Memory B cell (primary cell): ENCODE results near the gene PPP1R12A.

Experiments
- ATAC-seq: fragments of 150-1000 bp; cut with Tn5 transposase; 2 replicates; pipeline ENCODE4 v1.10.0; 2021; ENCODE audit warnings: low read depth, mild to moderate bottlenecking, moderate library complexity
- DNase-seq, 2 donors: peaks; one replicate each; pipeline ENCODE4 v3.0.0; 2022; ENCODE audit warnings: low spot score in 2 of 2
- H3K27ac Mint-ChIP-seq: one replicate; pipeline ENCODE4 v1.8.0; 2022; ENCODE audit warnings: mild to moderate bottlenecking, moderate library complexity, mixed read lengths
- H3K27me3 Mint-ChIP-seq: one replicate; pipeline ENCODE4 v1.8.0; 2022; ENCODE audit warnings: mixed read lengths
- H3K36me3 Mint-ChIP-seq: one replicate; pipeline ENCODE4 v1.8.0; 2022; ENCODE audit warnings: mild to moderate bottlenecking, mixed read lengths
- H3K4me1 Mint-ChIP-seq: one replicate; pipeline ENCODE4 v1.8.0; 2022; ENCODE audit warnings: mixed read lengths
- H3K4me3 Mint-ChIP-seq: one replicate; pipeline ENCODE4 v1.8.0; 2022; ENCODE audit warnings: mild to moderate bottlenecking, moderate library complexity, mixed read lengths
- H3K9me3 Mint-ChIP-seq: one replicate; pipeline ENCODE4 v1.8.0; 2022; ENCODE audit warnings: mixed read lengths

Gene PPP1R12A

DNA sequence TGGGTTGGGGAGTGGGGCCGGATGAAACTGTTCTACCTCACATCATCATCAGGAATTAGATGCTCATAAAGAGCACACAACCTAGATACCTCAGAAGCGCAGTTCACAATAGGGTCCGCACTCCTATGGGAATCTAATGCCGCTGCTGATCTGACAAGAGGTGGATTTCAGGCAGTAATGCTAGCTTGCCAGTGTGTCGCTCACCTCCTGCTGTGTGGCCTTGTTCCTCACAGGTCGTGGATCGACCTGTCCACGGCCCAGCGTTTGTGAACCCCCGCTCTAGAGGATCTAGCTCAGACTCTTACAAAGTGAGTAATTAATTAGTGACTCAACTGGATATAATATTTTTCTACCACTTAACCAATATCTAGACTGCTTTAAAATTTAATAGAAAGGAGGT is 5.8 kb downstream of the PPP1R12A start:
- Mint-ChIP-seq H3K36me3 (peaks cover 5% of the 10 kb centered on the region), H3K4me3 (no peak overlapping the region), H3K4me1 (peaks cover 37% of the 10 kb centered on the region), H3K27me3 (no peaks in the 10 kb centered on the region), H3K9me3 (no peaks in the 10 kb centered on the region), H3K27ac (no peak overlapping the region)
- DNase-seq (no peak), ATAC-seq (no peak)

DNA sequence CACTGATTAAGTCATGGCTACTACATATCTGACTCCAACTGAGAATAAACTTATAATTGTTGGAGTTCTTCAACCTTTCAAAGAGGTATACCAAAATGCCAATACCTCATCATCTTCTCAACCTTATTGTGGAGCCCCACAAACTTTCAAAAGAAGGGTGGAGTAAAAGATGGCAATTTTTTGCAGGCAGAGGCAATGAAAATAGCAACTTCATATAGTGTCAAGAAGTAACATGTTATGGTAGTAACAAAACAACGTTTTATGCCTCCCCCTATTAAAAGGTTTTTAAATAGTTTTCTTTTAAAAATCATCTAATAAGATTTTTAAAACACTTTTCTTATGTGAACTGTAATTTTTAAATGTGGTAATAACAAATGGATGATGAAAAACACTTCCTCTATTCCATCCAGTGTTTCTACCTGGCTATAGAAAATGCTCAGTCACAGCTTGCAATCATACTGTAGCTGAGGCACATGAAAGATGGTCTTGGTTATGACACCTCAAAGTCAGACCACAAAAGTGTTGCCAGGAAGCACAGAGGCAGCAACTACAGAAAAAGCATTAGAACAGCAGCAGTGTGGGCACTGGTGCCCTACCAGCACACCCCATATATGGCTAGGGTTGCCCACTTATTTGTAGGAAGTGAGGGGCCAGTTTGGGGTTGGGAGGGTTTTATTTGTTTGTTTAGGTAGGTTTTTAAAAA is 7.0 kb downstream of the PPP1R12A start:
- Mint-ChIP-seq H3K27me3 (no peaks in the 10 kb centered on the region), H3K27ac (peak overlapping the region; percentile 38), H3K9me3 (no peaks in the 10 kb centered on the region), H3K4me1 (peaks cover 29% of the 10 kb centered on the region), H3K4me3 (no peak overlapping the region), H3K36me3 (peaks cover 5% of the 10 kb centered on the region)
- ATAC-seq (peak; percentile 85), DNase-seq (no peak)

- H3K9me3 Mint-ChIP-seq, result no peaks in the 10 kb centered on the region
Measured at GRCh38 chr12:79926951-79927350, 7.9 kb downstream of the PPP1R12A start.

GRCh38 chr12:79925492-79925891 is 9.4 kb downstream of the PPP1R12A start:
- Mint-ChIP-seq H3K9me3 (no peaks in the 10 kb centered on the region), H3K36me3 (peaks cover 9% of the 10 kb centered on the region), H3K4me3 (no peak overlapping the region), H3K27ac (no peak overlapping the region), H3K4me1 (peaks cover 30% of the 10 kb centered on the region), H3K27me3 (no peaks in the 10 kb centered on the region)
- DNase-seq, result no peak
- no peak for ATAC-seq

More at GRCh38 chr12:79926951-79927350, 7.9 kb downstream of the PPP1R12A start:
- Mint-ChIP-seq H3K27me3 (no peaks in the 10 kb centered on the region), H3K36me3 (peaks cover 8% of the 10 kb centered on the region), H3K4me3 (no peak overlapping the region), H3K4me1 (peaks cover 25% of the 10 kb centered on the region), H3K27ac (no peak overlapping the region)
- ATAC-seq (no peak), DNase-seq (no peak)

DNA sequence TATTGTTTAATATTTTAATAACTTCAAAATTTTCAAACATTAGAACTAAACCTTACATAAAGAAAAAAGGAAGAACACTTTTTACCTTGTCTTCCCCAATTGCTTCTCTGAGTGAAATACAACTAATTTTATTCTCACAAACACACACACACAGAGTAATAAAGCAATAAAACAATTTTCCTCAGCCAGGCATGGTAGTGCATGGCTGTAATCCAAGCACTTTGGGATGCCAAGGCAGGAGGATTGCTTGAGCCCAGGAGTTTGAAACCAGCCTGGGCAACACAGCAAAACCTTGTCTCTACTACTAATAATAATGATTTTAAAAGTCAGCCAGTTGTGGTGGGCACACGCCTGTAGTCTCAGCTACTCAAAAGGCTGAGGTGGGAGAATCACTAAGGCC is 13.1 kb downstream of the PPP1R12A start:
- Mint-ChIP-seq H3K4me1 (peaks cover 33% of the 10 kb centered on the region), H3K36me3 (peaks cover 10% of the 10 kb centered on the region), H3K9me3 (no peaks in the 10 kb centered on the region), H3K27me3 (no peaks in the 10 kb centered on the region), H3K4me3 (no peak overlapping the region), H3K27ac (peak overlapping the region; percentile 52)
- DNase-seq (no peak), ATAC-seq (no peak)

GRCh38 chr12:79920421-79921238 is 14.3 kb downstream of the PPP1R12A start:
- peaks cover 36% of the 10 kb centered on the region for H3K4me1 Mint-ChIP-seq
- peaks cover 17% of the 10 kb centered on the region for H3K36me3 Mint-ChIP-seq
- no peak overlapping the region for H3K4me3 Mint-ChIP-seq
- no peaks in the 10 kb centered on the region for H3K27me3 Mint-ChIP-seq
- no peak overlapping the region for H3K27ac Mint-ChIP-seq
- DNase-seq (no peak), ATAC-seq (peak; percentile 50)
- no peaks in the 10 kb centered on the region for H3K9me3 Mint-ChIP-seq

DNA sequence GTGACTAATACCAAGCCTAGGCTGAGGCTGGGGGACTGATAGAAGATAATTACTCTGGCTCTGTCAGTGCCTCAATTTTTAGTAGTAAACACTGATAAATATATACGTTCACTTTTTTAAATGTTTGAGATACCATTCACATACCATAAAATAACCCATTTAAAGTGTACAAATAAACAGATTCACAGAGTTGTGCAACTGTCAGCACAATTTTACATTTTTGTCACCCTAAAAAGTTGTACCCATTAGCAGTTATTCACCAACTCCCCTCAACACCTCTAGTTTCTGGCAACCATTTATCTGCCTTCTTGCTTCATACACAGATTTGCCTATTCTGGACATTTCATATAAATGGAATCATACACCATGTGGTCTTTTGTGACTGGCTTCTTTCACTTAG is 15.1 kb downstream of the PPP1R12A start:
- ATAC-seq, result no peak
- Mint-ChIP-seq H3K9me3 (no peaks in the 10 kb centered on the region), H3K36me3 (peaks cover 17% of the 10 kb centered on the region), H3K4me3 (no peak overlapping the region), H3K27ac (no peak overlapping the region), H3K4me1 (peaks cover 35% of the 10 kb centered on the region), H3K27me3 (no peaks in the 10 kb centered on the region)
- no peak for DNase-seq

GRCh38 chr12:79916826-79917225 is 18.1 kb downstream of the PPP1R12A start:
- Mint-ChIP-seq H3K27ac (no peak overlapping the region), H3K4me1 (peaks cover 41% of the 10 kb centered on the region), H3K9me3 (no peaks in the 10 kb centered on the region), H3K27me3 (no peaks in the 10 kb centered on the region), H3K4me3 (no peak overlapping the region), H3K36me3 (peaks cover 17% of the 10 kb centered on the region)
- DNase-seq (no peak), ATAC-seq (no peak)

GRCh38 chr12:79911889-79912656 is 22.8 kb downstream of the PPP1R12A start:
- H3K27ac Mint-ChIP-seq, result peak overlapping the region; percentile 35
- H3K27me3 Mint-ChIP-seq, result no peaks in the 10 kb centered on the region
- no peak overlapping the region for H3K4me3 Mint-ChIP-seq
- ATAC-seq, result no peak
- no peak for DNase-seq
- H3K4me1 Mint-ChIP-seq, result peaks cover 29% of the 10 kb centered on the region
- no peaks in the 10 kb centered on the region for H3K9me3 Mint-ChIP-seq
- H3K36me3 Mint-ChIP-seq, result peaks cover 10% of the 10 kb centered on the region

DNA sequence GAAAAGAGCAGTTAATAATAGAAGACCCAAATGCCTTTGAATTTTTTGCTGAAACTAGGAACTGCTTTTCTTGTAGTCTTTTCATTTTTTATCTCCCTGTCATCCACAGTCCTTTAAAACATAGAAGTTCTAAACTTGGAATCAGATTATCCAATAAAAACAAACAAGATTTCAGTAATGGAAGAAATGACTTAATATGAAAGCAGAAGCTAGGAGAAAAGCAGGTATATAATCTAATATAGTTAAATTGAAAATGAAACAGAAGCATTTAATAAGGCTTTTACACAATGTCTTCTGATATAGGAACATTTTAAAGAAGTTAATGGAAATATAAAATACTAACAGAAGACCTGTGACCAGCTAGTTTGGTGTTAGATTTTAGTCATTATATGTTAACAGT is 26.5 kb downstream of the PPP1R12A start:
- DNase-seq (no peak), ATAC-seq (no peak)
- Mint-ChIP-seq H3K4me3 (no peak overlapping the region), H3K36me3 (peaks cover 4% of the 10 kb centered on the region), H3K27ac (peak overlapping the region; percentile 17), H3K27me3 (no peaks in the 10 kb centered on the region), H3K9me3 (no peaks in the 10 kb centered on the region), H3K4me1 (peaks cover 23% of the 10 kb centered on the region)

DNA sequence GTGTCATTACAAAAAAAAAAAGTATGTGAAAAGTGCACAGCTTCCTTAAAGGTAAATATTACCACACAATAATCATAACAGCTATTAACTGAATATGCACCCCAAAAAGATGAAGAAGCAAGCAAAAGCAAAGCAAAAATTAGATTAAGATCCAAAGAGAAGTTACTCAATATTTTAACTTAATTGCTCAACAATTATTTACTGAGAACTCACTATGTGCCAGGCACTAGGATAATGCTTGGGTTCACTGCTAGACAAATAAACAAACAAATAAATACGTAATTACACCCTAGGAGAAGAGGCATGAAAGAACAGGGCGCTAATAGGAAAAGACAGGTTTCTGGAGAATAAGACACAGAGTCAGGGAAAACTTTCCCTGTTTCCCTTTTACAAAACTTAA is 33.4 kb downstream of the PPP1R12A start:
- DNase-seq, result no peak
- peak overlapping the region; percentile 25 for H3K27ac Mint-ChIP-seq
- peaks cover 7% of the 10 kb centered on the region for H3K36me3 Mint-ChIP-seq
- H3K9me3 Mint-ChIP-seq, result no peaks in the 10 kb centered on the region
- peaks cover 38% of the 10 kb centered on the region for H3K4me1 Mint-ChIP-seq
- no peak for ATAC-seq
- no peak overlapping the region for H3K4me3 Mint-ChIP-seq
- H3K27me3 Mint-ChIP-seq, result no peaks in the 10 kb centered on the region

DNA sequence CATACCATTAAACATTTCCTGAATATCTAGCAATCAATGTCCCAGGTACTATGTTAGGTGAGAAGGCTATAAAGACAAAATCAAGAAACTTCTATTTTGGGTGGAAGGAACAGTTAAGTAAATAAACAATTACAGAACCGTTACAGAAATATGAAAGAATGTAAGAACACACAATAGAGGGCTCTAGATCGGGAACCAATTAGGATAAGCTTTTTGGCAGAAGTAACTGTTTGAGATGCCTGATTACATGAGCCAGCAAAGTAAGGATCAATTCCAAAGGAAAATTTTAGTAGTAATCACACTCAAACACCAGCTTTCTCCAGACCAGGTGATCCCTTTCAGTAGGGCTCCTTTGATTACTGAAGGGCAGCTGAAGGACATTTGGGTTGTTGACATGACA is 33.9 kb downstream of the PPP1R12A start:
- Mint-ChIP-seq H3K27me3 (no peaks in the 10 kb centered on the region), H3K27ac (peak overlapping the region; percentile 25), H3K9me3 (no peaks in the 10 kb centered on the region), H3K36me3 (peaks cover 7% of the 10 kb centered on the region), H3K4me1 (peaks cover 39% of the 10 kb centered on the region), H3K4me3 (no peak overlapping the region)
- DNase-seq (no peak), ATAC-seq (no peak)

DNA sequence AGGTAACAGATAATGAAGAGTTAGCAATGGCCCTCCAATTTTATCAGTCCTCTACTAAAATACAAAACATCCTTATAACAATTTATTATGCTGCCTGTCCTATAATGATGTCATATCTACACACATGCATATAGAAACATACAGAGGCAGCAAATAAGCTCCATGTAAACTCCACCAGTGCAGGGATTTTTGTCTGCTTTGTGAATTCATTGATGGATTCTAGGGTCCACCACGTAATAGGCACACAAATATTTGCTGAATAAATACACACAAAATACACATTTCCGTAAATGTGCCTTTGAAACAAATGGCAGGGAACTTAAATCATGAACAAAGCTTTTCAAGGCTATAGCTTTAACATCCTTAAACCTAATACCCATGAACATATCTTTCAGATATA is 34.7 kb downstream of the PPP1R12A start:
- peaks cover 43% of the 10 kb centered on the region for H3K4me1 Mint-ChIP-seq
- no peaks in the 10 kb centered on the region for H3K27me3 Mint-ChIP-seq
- peaks cover 7% of the 10 kb centered on the region for H3K36me3 Mint-ChIP-seq
- DNase-seq (no peak), ATAC-seq (no peak)
- H3K27ac Mint-ChIP-seq, result no peak overlapping the region
- H3K4me3 Mint-ChIP-seq, result no peak overlapping the region
- H3K9me3 Mint-ChIP-seq, result no peaks in the 10 kb centered on the region

DNA sequence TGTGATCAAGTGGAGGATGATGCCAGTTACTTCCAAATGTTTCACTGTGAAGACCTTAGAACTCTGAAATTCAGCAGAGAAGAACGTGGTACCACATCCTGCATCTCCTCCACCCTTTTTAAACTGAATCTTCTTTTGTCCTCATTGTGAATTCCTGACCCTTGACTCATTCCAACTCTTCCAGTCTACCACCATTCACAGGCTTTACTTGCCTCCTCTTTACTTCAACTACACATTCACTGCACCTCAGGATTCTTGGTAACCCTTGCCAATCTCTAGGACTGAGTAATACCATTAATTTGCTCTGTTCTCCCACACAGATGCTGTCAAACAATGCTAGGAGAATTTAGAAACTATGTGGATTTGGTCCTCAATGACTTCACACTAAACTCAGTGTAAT is 37.3 kb downstream of the PPP1R12A start:
- Mint-ChIP-seq H3K36me3 (peaks cover 3% of the 10 kb centered on the region), H3K9me3 (no peaks in the 10 kb centered on the region), H3K27ac (peak overlapping the region; percentile 64), H3K4me3 (no peak overlapping the region), H3K27me3 (no peaks in the 10 kb centered on the region), H3K4me1 (peaks cover 41% of the 10 kb centered on the region)
- ATAC-seq (no peak), DNase-seq (no peak)
